Measurements from ENCODE around the gene WDR59.
"Not testable (repeated sequence)": the region's sequence is repeated elsewhere in the genome, so short reads cannot be mapped to it uniquely, and the experiment has no call there.

Gene WDR59

DNA sequence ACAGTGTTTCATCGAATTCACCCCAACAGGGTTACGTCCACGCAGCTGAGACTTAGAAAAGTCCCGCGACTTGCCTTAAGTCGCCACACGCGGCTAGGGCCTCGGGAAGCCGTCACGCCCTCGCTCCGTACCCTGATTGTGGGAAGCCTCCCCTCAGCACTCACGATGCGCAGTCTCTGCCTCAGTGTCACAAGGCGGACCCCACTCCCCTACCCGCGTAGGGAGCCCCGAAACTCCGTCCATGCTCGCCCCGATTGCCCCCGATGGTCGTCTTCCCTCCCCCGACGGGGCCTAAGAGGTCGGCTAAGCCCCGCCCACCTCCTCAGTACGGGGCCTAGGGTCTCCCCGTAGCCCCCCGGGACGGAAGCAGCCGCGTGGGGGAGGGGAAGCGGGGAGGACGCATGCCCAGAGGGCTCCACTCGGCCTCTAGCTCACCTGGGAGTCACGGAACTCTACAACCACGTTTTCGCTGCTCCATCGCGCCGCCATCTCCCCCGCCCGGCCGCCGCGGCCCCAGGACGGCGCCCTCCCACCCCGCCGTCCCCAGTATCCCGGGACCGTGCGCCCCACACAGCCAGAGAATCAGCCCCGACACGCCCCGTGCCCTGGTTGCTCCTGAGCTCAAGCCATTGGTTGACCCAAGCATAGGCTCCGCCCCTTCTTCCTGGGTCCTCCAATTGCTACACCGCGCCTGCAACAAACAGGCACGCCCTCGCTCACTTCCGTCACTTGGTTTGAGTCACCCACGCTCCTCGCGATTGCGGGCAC, at the start of gene WDR59:
WDR59 (minus strand) TSS at position 595 of the 768 bp plus-strand sequence; CDS start at position 489, 106 bp downstream.
- H3K9me3 ChIP-seq = no peaks in the 10 kb centered on the region

GRCh38 chr16:75032655-75033054, 47.7 kb upstream of the WDR59 start:
- no peaks in the 10 kb centered on the region for H3K27me3 ChIP-seq
- H3K4me3 ChIP-seq = no peak overlapping the region
- peaks cover 79% of the 10 kb centered on the region for H3K36me3 ChIP-seq
- no peak overlapping the region for H3K4me2 ChIP-seq
- peaks cover 100% of the 10 kb centered on the region for H4K20me1 ChIP-seq
- H3K27ac ChIP-seq = no peak overlapping the region
- no peak overlapping the region for H3K9ac ChIP-seq
- no peak for TF ChIP-seq Cebpa-rat (IDR thresholded peaks at IDR 0.05)
- H3K4me1 ChIP-seq = no peaks in the 10 kb centered on the region
- H3K9me3 ChIP-seq = peaks cover 82% of the 10 kb centered on the region

More for the DNA sequence above, at the start of gene WDR59:
- H3K9ac ChIP-seq = peak within 1 kb of the TSS; percentile 88
- H3K27ac ChIP-seq = peak within 1 kb of the TSS; percentile 86
- peaks cover 31% of the 10 kb centered on the region for H3K4me1 ChIP-seq
- TF ChIP-seq Cebpa-rat (IDR thresholded peaks at IDR 0.05) = no peak
- peak within 1 kb of the TSS; percentile 87 for H3K4me3 ChIP-seq
- peaks cover 4% of the 10 kb centered on the region; the same call in 1 of the 2 replicates for H3K36me3 ChIP-seq
- H3K4me2 ChIP-seq = peak within 1 kb of the TSS; percentile 88
- H3K27me3 ChIP-seq = no peaks in the 10 kb centered on the region
- H4K20me1 ChIP-seq = peaks cover 17% of the 10 kb centered on the region

DNA sequence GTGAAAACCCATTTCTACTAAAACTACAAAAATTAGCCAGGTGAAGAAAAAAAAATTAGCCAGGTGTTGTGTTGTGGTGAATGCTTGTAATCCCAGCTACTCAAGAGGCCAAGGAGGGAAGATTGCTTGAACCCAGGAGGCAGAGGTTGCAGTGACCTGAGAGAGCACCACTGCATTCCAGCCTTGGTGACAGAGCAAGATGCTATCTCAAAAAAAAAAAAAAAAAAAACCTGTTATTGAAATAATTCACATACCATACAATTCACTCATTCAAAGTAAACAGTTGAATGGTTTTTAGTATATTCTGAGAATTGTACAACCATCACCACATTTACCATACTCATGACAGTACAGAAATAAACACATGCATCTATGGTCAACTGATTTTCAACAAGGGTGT, 44.9 kb upstream of the WDR59 start:
- Histone ChIP-seq H3K9ac (no peak overlapping the region), H3K4me3 (no peak overlapping the region), H3K4me1 (peaks cover 14% of the 10 kb centered on the region), H4K20me1 (peaks cover 100% of the 10 kb centered on the region), H3K36me3 (peaks cover 62% of the 10 kb centered on the region), H3K9me3 (peaks cover 56% of the 10 kb centered on the region), H3K27me3 (no peaks in the 10 kb centered on the region), H3K27ac (no peak overlapping the region), H3K4me2 (no peak overlapping the region)
- no peak for TF ChIP-seq Cebpa-rat (IDR thresholded peaks at IDR 0.05)

DNA sequence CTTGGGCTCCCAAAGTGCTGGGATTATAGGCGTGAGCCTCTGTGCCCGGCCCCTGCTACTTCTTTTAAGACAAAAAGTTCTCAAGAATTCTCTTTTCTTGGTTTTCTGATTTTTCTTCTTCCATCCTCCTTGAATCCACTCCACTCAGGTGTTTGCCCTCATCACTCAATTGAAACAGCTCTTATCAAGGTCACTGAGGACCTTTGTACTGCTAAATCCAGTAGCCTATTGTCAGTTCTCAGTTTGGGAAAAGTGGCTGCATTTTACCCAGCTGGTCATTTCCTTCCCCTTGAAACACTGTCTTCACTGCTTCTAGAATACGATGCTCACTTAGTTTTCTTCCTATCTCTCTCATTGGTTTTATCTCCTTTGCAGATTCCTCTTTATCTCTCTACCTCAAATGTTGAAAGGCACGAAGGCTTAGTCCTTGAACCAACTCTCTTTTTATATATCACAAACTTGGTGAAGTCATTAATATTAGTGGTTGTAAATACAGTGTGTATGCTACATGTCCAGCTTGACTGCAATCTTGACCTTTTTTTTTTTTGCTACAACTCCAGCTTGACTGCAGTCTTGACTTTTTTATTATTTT, 43.7 kb upstream of the WDR59 start:
- H3K9me3 ChIP-seq = peaks cover 44% of the 10 kb centered on the region
- peaks cover 50% of the 10 kb centered on the region for H3K36me3 ChIP-seq
- H3K4me1 ChIP-seq = peaks cover 26% of the 10 kb centered on the region
- no peaks in the 10 kb centered on the region for H3K27me3 ChIP-seq
- no peak for TF ChIP-seq Cebpa-rat (IDR thresholded peaks at IDR 0.05)
- H4K20me1 ChIP-seq = peaks cover 100% of the 10 kb centered on the region
- H3K4me3 ChIP-seq = no peak overlapping the region
- H3K4me2 ChIP-seq = no peak overlapping the region
- H3K27ac ChIP-seq = no peak overlapping the region
- no peak overlapping the region for H3K9ac ChIP-seq

- no peak for TF ChIP-seq Cebpa-rat (IDR thresholded peaks at IDR 0.05)
- Histone ChIP-seq H3K36me3 (peaks cover 53% of the 10 kb centered on the region), H3K4me1 (peaks cover 35% of the 10 kb centered on the region), H3K9me3 (peaks cover 39% of the 10 kb centered on the region), H4K20me1 (peaks cover 100% of the 10 kb centered on the region), H3K27ac (no peak overlapping the region), H3K4me3 (no peak overlapping the region), H3K9ac (no peak overlapping the region), H3K4me2 (no peak overlapping the region), H3K27me3 (no peaks in the 10 kb centered on the region)
Measured at GRCh38 chr16:75027520-75028300, 42.8 kb upstream of the WDR59 start.

- Histone ChIP-seq H3K4me1 (peaks cover 37% of the 10 kb centered on the region), H3K9me3 (peaks cover 39% of the 10 kb centered on the region), H3K27ac (no peak overlapping the region), H4K20me1 (peaks cover 100% of the 10 kb centered on the region), H3K4me2 (no peak overlapping the region), H3K9ac (no peak overlapping the region), H3K36me3 (peaks cover 53% of the 10 kb centered on the region), H3K4me3 (no peak overlapping the region), H3K27me3 (no peaks in the 10 kb centered on the region)
- no peak for TF ChIP-seq Cebpa-rat (IDR thresholded peaks at IDR 0.05)
Measured at GRCh38 chr16:75026892-75027391, 42.0 kb upstream of the WDR59 start.

GRCh38 chr16:75026239-75026891, 41.4 kb upstream of the WDR59 start:
- not testable (repeated sequence) for H3K4me2 ChIP-seq, H3K4me3 ChIP-seq, H3K27ac ChIP-seq, H3K27me3 ChIP-seq, H3K9ac ChIP-seq
- Histone ChIP-seq H3K4me1 (peaks cover 37% of the 10 kb centered on the region), H4K20me1 (peaks cover 99% of the 10 kb centered on the region), H3K36me3 (peaks cover 53% of the 10 kb centered on the region), H3K9me3 (peaks cover 39% of the 10 kb centered on the region)

GRCh38 chr16:75025761-75026160, 40.8 kb upstream of the WDR59 start:
- no peak overlapping the region for H3K27ac ChIP-seq
- H3K36me3 ChIP-seq = peaks cover 53% of the 10 kb centered on the region
- peaks cover 39% of the 10 kb centered on the region for H3K9me3 ChIP-seq
- no peak overlapping the region for H3K4me3 ChIP-seq
- no peak overlapping the region for H3K9ac ChIP-seq
- no peak overlapping the region for H3K4me2 ChIP-seq
- peaks cover 37% of the 10 kb centered on the region for H3K4me1 ChIP-seq
- peaks cover 99% of the 10 kb centered on the region for H4K20me1 ChIP-seq
- no peaks in the 10 kb centered on the region for H3K27me3 ChIP-seq
- no peak for TF ChIP-seq Cebpa-rat (IDR thresholded peaks at IDR 0.05)

DNA sequence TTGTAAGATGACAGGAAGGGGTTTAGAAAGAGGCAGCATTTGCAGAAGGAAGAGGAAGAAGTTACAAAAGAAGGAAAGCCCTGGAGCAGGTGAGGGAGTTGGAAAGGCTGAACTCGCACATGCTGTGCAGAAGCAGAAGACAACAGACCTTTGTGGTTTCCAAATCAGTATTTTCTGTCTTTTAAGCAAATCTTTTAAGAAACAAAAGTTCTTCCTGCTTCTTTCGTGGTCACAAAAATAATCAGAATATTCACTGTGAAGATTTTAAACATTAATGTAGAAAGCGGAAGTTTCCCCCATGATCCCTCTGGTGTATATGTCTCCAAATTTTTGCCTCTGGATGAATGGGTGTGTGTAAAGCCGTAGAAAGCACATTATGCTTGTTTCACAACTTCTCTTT, 39.7 kb upstream of the WDR59 start:
- H3K4me1 ChIP-seq = peaks cover 37% of the 10 kb centered on the region
- peaks cover 56% of the 10 kb centered on the region for H3K36me3 ChIP-seq
- no peaks in the 10 kb centered on the region for H3K27me3 ChIP-seq
- H3K9ac ChIP-seq = no peak overlapping the region
- peaks cover 43% of the 10 kb centered on the region for H3K9me3 ChIP-seq
- H3K4me2 ChIP-seq = peak overlapping the region; percentile 47
- peaks cover 89% of the 10 kb centered on the region for H4K20me1 ChIP-seq
- H3K27ac ChIP-seq = no peak overlapping the region
- TF ChIP-seq Cebpa-rat (IDR thresholded peaks at IDR 0.05) = no peak
- no peak overlapping the region for H3K4me3 ChIP-seq

Data from BLaER1 (cell line).